Prostate gland (tissue), 2 donors: Measurements from ENCODE around the gene CPNE4.

Source experiments
- CTCF ChIP-seq, 4 experiments: fragments of 200-600 bp in 2 of 4; fragments of 450-650 bp in 2 of 4; sonication (generic) in 2 of 4; IDR thresholded peaks; 1 replicate in 3 of 4; 2 replicates in 1 of 4; pipeline ENCODE4 v1.5.1; 2016 to 2019; ENCODE audit warnings: antibody characterized with exemption in 4 of 4, mild to moderate bottlenecking in 2 of 4, moderate library complexity in 2 of 4
- POLR2A ChIP-seq: fragments of 450-650 bp; IDR thresholded peaks from one replicate; pipeline ENCODE4 v1.6.1; 2016; ENCODE audit warnings: antibody characterized with exemption, mild to moderate bottlenecking

- TF ChIP-seq CTCF (IDR thresholded peaks at IDR 0.05) (no peak), POLR2A (no peak)
Measured at GRCh38 chr3:132083159-132083558, 48.3 kb upstream of the CPNE4 start.
